Endodermal cell (in vitro differentiated cells): ENCODE data around the gene HCN3. TPM values are rescaled to one million over a fixed set of nuclear protein-coding genes. Genes with fewer than 3 reads are reported as not detected.

Source experiments
- DNase-seq: peaks from one replicate; pipeline ENCODE4 v3.0.0-alpha.2; 2017
- H3K27ac ChIP-seq: 2 replicates; pipeline ENCODE4 v1.5.1; 2013; ENCODE audit warnings: mild to moderate bottlenecking, low read depth, low read length, moderate library complexity
- H3K27me3 ChIP-seq: 2 replicates; pipeline ENCODE4 v1.6.1; 2013; ENCODE audit warnings: mild to moderate bottlenecking, low read length, moderate library complexity; ENCODE audit not compliant: insufficient read depth, control insufficient read depth, poor library complexity, severe bottlenecking
- H3K36me3 ChIP-seq: 2 replicates; pipeline ENCODE4 v1.7.0; 2013; ENCODE audit warnings: mild to moderate bottlenecking, low read length, moderate library complexity; ENCODE audit not compliant: control insufficient read depth, insufficient read depth
- H3K4me1 ChIP-seq: one replicate; pipeline ENCODE4 v1.7.0; 2013; ENCODE audit warnings: low read length; ENCODE audit not compliant: control insufficient read depth, insufficient read depth
- H3K4me3 ChIP-seq: 2 replicates; pipeline ENCODE4 v1.5.1; 2013; ENCODE audit warnings: mild to moderate bottlenecking, low read length, moderate library complexity
- H3K9ac ChIP-seq: 2 replicates; pipeline ENCODE4 v1.6.1; 2013; ENCODE audit warnings: mild to moderate bottlenecking, low read length, moderate library complexity; ENCODE audit not compliant: poor library complexity, severe bottlenecking; ENCODE audit errors: extremely low read depth
- H3K9me3 ChIP-seq: 2 replicates; pipeline ENCODE4 v1.6.1; 2013; ENCODE audit warnings: mild to moderate bottlenecking, low read length, moderate library complexity; ENCODE audit not compliant: control insufficient read depth
- H3K27ac Mint-ChIP-seq: 2 replicates; pipeline ENCODE4 v1.8.0; 2020; ENCODE audit warnings: mixed read lengths
- H3K27me3 Mint-ChIP-seq: 2 replicates; pipeline ENCODE4 v1.8.0; 2021; ENCODE audit warnings: mild to moderate bottlenecking, mixed read lengths; ENCODE audit not compliant: insufficient read depth
- H3K36me3 Mint-ChIP-seq: 2 replicates; pipeline ENCODE4 v1.8.0; 2020; ENCODE audit warnings: low read depth, mixed read lengths
- H3K4me1 Mint-ChIP-seq: 2 replicates; pipeline ENCODE4 v1.8.0; 2020; ENCODE audit warnings: mixed read lengths
- H3K4me3 Mint-ChIP-seq: 2 replicates; pipeline ENCODE4 v1.8.0; 2020; ENCODE audit warnings: mild to moderate bottlenecking, moderate library complexity, mixed read lengths
- H3K9me3 Mint-ChIP-seq: 2 replicates; pipeline ENCODE4 v1.8.0; 2020; ENCODE audit warnings: mild to moderate bottlenecking, mixed read lengths
- CTCF ChIP-seq: fragments of 200-600 bp; sonication (generic); conservative IDR thresholded peaks from 2 replicates; pipeline ENCODE4 v1.5.0; 2021; ENCODE audit warnings: antibody characterized with exemption, mild to moderate bottlenecking
- WGBS, 2 experiments: methylation state at CpG; one replicate each; pipeline versions ENCODE4 v1.1.5 to v1.1.7; 2013; ENCODE audit warnings: missing lambda C conversion rate in 2 of 2, mixed read lengths in 1 of 2; ENCODE audit not compliant: insufficient coverage in 1 of 2, insufficient read length in 1 of 2; 5-methylcytosine and 5-hydroxymethylcytosine counted together
- total RNA-seq, 2 donors: library from RNA; stranded (reverse); fragmentation: NEBNext Ultra II Directional in 1 of 2; extraction: Animal tissue kit (Norgen Biotek cat#: 25700) in 1 of 2; gene quantifications; 2 replicates in 1 of 2; 3 replicates in 1 of 2; pipeline ENCODE4 v1.2.1, GENCODE V29; 2021

The HCN3 gene
- total RNA-seq, 2 donors from 2014 or later: 8.7 to 9.2 TPM

GRCh38 chr1:155324037-155324716 lies 46.9 kb downstream of the HCN3 start:
- no peaks in the 10 kb centered on the region for H3K9me3 ChIP-seq
- H3K27me3 Mint-ChIP-seq: peaks cover 14% of the 10 kb centered on the region
- no peak for TF ChIP-seq CTCF
- peak overlapping the region; percentile 97 for H3K4me3 ChIP-seq
- peak overlapping the region; percentile 86 for H3K27ac ChIP-seq
- peak; percentile 97 for DNase-seq
- peak overlapping the region; percentile 70 for H3K9ac ChIP-seq
- peaks cover 44% of the 10 kb centered on the region for H3K36me3 ChIP-seq
- H3K27me3 ChIP-seq: no peaks in the 10 kb centered on the region
- peaks cover 26% of the 10 kb centered on the region for H3K36me3 Mint-ChIP-seq
- no peaks in the 10 kb centered on the region for H3K9me3 Mint-ChIP-seq
- 0% methylated on average over 17 to 44 of the region's 44 CpGs for WGBS, 2 experiments
- H3K27ac Mint-ChIP-seq: peak overlapping the region; percentile 84
- H3K4me1 ChIP-seq: peaks cover 17% of the 10 kb centered on the region
- H3K4me1 Mint-ChIP-seq: peaks cover 31% of the 10 kb centered on the region
- peak overlapping the region; percentile 90 for H3K4me3 Mint-ChIP-seq

- no peak overlapping the region for H3K27ac ChIP-seq
- H3K9ac ChIP-seq: peak overlapping the region; percentile 70
- peak; percentile 80 for TF ChIP-seq CTCF
- no peaks in the 10 kb centered on the region for H3K9me3 ChIP-seq
- Mint-ChIP-seq H3K4me1 (peaks cover 31% of the 10 kb centered on the region), H3K36me3 (peaks cover 27% of the 10 kb centered on the region), H3K27ac (peak overlapping the region; percentile 93), H3K9me3 (no peaks in the 10 kb centered on the region), H3K27me3 (peaks cover 14% of the 10 kb centered on the region), H3K4me3 (peak overlapping the region; percentile 90)
- no peaks in the 10 kb centered on the region for H3K27me3 ChIP-seq
- peak; percentile 94 for DNase-seq
- H3K4me1 ChIP-seq: peaks cover 17% of the 10 kb centered on the region
- 8 to 12% methylated on average over 30 to 59 of the region's 59 CpGs for WGBS, 2 experiments
- peak overlapping the region; percentile 97 for H3K4me3 ChIP-seq
- H3K36me3 ChIP-seq: peaks cover 40% of the 10 kb centered on the region
These were observed 47.7 kb downstream of the HCN3 start for GRCh38 chr1:155324717-155325602.

GRCh38 chr1:155325603-155325893 lies 48.3 kb downstream of the HCN3 start:
- Histone ChIP-seq H3K27ac (no peak overlapping the region), H3K4me3 (peak overlapping the region; percentile 97), H3K9me3 (no peaks in the 10 kb centered on the region), H3K27me3 (no peaks in the 10 kb centered on the region), H3K36me3 (peaks cover 40% of the 10 kb centered on the region), H3K9ac (peak overlapping the region; percentile 20), H3K4me1 (peaks cover 17% of the 10 kb centered on the region)
- peak overlapping the region; percentile 90 for H3K4me3 Mint-ChIP-seq
- WGBS, 2 experiments: 69 to 90% methylated on average over 2 to 6 of the region's 6 CpGs
- TF ChIP-seq CTCF: no peak
- peaks cover 25% of the 10 kb centered on the region for H3K4me1 Mint-ChIP-seq
- no peaks in the 10 kb centered on the region for H3K9me3 Mint-ChIP-seq
- peaks cover 32% of the 10 kb centered on the region for H3K36me3 Mint-ChIP-seq
- H3K27ac Mint-ChIP-seq: no peak overlapping the region
- peaks cover 14% of the 10 kb centered on the region for H3K27me3 Mint-ChIP-seq
- no peak for DNase-seq
